Measurements from ENCODE around the gene FAM117A.
"Not testable (repeated sequence)": the region's sequence is repeated elsewhere in the genome, so short reads cannot be mapped to it uniquely, and the experiment has no call there.

Gene FAM117A

DNA sequence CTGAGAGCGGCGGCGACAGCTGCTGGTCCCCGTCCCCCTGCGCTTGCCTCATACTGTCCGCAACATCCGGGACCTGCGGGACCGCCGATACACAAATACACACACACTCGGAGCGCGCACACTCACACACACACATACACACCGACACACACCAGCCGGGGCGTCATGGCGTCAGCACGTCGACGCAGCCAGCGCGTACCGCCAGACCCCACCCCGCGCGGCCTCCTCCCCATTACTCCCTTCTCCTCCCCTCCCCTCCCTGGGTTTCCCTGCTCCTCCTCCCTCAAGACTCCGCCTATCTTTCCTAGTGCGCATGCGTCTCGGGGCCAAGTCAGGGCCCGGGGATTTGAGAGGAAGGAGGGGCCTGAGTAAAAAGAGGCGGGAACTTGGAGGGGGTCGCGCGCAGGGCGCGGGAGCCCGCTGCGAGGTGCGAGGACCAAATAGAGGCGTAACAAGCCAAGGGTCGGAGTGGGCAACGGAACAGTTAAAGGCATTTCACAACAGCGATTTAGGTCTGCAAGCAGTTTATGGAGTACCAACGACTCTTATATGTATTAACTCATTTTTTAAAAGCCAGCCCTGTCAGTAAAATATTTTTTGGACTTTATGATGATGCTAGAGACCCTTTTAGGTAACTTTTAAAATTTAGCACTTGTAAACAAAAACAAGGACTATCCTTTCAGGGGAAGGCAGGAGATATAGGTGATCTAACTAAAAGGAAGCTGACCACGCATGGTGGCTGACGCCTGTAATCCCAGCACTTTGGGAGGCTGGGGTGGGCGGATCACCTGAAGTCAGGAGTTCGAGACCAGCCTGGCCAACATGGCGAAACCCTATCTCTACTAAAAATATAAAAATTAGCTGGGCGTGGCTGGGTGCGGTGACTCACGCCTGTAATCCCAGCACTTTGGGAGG, 85.7 kb downstream of the FAM117A start, which contains the start of gene SPOP:
TSS of gene SPOP (minus strand) at position 165 of the 915 bp plus-strand sequence. CDS start 55,287 bp downstream, outside the sequence.
- DNase-seq (ENCODE audit: low spot score) = peak; percentile 98

DNA sequence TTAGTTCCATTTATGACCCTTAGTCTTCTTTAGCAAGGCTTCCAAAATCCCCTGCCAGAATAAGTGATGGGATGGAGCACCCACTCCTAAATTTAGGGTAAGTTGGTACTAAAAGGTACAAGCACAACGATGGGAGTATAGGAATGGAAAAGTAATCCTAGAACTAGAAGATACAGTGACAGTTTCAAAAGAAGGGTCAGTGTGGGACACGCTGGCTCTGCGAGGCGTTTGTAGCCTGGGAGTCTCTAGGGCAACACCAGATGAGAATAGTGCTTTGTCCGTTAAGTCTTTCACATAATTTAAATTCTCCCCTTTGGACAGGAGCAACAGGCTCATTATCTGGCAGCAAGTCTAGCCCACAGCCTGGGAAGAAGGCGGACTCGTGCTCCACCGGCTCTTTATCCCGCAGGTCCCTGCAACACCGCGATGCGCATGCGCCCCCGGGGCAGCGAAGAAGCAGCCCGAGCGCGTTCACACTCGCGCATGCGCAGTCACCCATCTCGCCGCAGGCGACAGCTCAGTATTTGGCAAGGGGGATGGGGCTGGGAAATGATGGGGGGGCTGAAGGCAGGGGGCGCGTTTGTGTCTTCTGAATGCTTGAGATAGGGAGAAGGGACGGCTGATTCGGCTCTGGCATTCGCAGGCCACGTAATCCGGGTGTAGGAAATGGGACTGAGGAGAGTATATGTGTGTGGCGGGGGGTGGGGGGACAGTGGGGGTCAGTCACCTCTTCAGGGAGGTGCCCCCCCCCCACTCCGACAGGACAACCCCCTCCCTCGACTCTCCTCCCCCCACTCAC, 86.6 kb downstream of the FAM117A start:
- peak; percentile 97 for DNase-seq (ENCODE audit: low spot score)

GRCh38 chr17:49676276-49676868, 87.6 kb downstream of the FAM117A start:
- peak; percentile 80 for DNase-seq (ENCODE audit: low spot score)

DNA sequence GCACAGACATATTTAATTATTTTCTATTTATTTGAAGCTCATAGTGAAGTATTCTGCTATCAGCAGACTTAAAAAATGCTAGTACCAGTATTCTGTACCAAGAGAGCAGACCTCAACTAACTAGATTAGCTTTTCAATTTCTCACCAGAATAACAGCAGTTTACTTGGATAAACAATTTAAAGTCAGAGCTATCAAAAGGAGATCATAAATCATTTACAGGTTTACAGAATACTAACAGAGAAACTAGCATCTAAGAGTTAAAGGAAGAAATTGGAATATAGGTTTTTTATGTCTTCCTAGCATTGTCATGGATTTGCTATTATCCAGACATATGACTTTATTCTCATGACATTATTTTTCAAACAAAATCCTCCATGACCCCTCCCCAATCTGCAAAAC, 89.4 kb downstream of the FAM117A start:
- DNase-seq (ENCODE audit: low spot score) = no peak

DNA sequence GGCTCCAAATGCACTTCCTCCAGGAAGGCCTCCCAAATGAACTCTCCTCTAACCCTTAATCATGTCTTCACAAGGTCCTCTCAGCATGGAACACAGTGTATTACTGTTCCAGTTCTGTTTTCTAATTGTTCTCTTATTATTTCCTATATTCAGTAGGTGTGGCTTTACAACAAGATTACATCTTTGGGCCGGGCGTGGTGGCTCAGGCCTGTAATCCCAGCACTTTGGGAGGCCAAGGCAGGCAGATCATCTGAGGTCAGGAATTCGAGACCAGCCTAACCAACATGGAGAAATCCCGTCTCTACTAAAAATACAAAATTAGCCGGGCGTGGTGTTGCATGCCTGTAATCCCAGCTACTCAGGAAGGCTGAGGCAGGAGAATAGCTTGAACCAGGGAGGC, 90.3 kb downstream of the FAM117A start:
- DNase-seq (ENCODE audit: low spot score) = not testable (repeated sequence)

- DNase-seq (ENCODE audit: low spot score) = no peak
Observed at GRCh38 chr17:49670641-49671040, 93.3 kb downstream of the FAM117A start.

DNA sequence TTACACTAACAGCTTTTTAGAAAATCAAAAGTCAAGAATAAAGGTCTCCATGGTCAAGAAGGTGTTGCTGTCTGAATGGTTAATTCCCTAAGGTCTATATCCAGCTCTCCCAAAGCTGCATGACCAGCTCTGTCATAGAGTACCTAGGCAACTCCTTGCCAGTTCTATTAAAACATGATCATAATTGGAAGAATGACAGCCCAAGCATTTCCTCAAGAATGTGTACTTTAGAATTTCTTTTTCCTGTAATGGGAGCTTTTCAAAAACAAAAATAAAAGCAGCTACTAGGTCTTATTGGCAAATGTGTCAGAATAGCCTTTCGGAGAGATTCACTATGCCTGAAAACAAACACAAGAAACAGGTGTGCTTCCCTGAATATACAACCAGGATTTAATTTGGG, 93.9 kb downstream of the FAM117A start:
- no peak for DNase-seq (ENCODE audit: low spot score)

- no peak for DNase-seq (ENCODE audit: low spot score)
Observed at GRCh38 chr17:49667854-49668253, 96.1 kb downstream of the FAM117A start.

DNA sequence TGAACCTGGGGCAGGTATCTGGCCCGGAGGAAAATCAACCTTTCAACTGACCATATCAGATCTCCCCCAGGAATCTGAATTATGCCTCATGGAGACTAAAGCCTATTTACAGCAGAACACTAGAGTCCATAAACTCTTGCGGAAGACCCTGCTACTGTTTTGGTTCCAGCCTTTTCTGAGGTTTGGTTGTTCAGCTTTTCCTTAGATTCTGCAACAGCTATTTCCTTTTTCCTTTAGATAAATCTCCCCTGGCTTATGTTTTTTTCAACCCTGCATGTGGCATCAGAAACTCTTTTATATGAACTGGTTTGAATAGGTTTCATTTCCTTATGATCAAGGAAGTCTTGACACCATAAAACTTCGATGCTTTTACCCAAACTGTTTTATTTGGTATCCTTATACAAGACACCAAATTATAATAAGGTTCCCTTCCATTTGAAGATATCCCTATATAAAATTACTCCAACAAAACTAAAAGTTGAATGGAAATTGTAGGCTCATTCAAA, 99.2 kb downstream of the FAM117A start:
- no peak for DNase-seq (ENCODE audit: low spot score)
